Bronchial epithelial cell (primary cell): ENCODE measurements around the gene PRUNE1. TPM values are rescaled to one million over a fixed set of nuclear protein-coding genes. Genes with fewer than 3 reads are reported as not detected.

Experiments
- DNase-seq: peaks from one replicate; pipeline ENCODE4 v3.0.0-alpha.2; 2010; ENCODE audit warnings: low read depth
- FAIRE-seq: peaks from 2 replicates; lab custom pipeline; 2011; peaks lifted over from hg19 to GRCh38; lab: Jason Lieb, UNC
- H3K27me3 ChIP-seq: 2 replicates; pipeline ENCODE4 v1.5.1; 2011; ENCODE audit warnings: low read length; ENCODE audit not compliant: control insufficient read depth, insufficient read depth
- H3K36me3 ChIP-seq: 2 replicates; pipeline ENCODE4 v1.5.1; 2011; ENCODE audit warnings: low read length; ENCODE audit not compliant: control insufficient read depth, insufficient read depth
- H3K4me3 ChIP-seq: 2 replicates; pipeline ENCODE4 v1.5.1; 2011; ENCODE audit warnings: mild to moderate bottlenecking, low read depth, low read length, control low read depth
- CTCF ChIP-seq: IDR thresholded peaks from 2 replicates; pipeline ENCODE4 v1.5.1; 2011; ENCODE audit warnings: mild to moderate bottlenecking, moderate library complexity, low read length, control low read depth, inconsistent platforms; ENCODE audit not compliant: insufficient read depth, severe bottlenecking
- total RNA-seq: library from RNA; depleted of rRNA; stranded (reverse); fragments of >200 nt; gene quantifications from 2 replicates; pipeline ENCODE4 v1.2.1, GENCODE V29; 2014

Gene PRUNE1
- total RNA-seq, 1 donor from 2014 or later = 6.6 TPM

- no peak for TF ChIP-seq CTCF
- DNase-seq (no peak), FAIRE-seq (no peak)
- Histone ChIP-seq H3K36me3 (no peaks in the 10 kb centered on the region), H3K4me3 (no peak overlapping the region), H3K27me3 (no peaks in the 10 kb centered on the region)
Observed at GRCh38 chr1:150985179-150985825, 22.9 kb upstream of the PRUNE1 start.

- no peak overlapping the region for H3K4me3 ChIP-seq
- H3K36me3 ChIP-seq = no peaks in the 10 kb centered on the region
- TF ChIP-seq CTCF = no peak
- DNase-seq = no peak
- no peaks in the 10 kb centered on the region for H3K27me3 ChIP-seq
- FAIRE-seq = no peak
Observed at GRCh38 chr1:150987924-150988323, 20.3 kb upstream of the PRUNE1 start.

GRCh38 chr1:150992626-150993025 lies 15.6 kb upstream of the PRUNE1 start:
- H3K4me3 ChIP-seq = no peak overlapping the region
- TF ChIP-seq CTCF = no peak
- no peaks in the 10 kb centered on the region for H3K27me3 ChIP-seq
- H3K36me3 ChIP-seq = no peaks in the 10 kb centered on the region
- FAIRE-seq (no peak), DNase-seq (no peak)

GRCh38 chr1:150994248-150994647 lies 14.0 kb upstream of the PRUNE1 start:
- peaks cover 3% of the 10 kb centered on the region for H3K36me3 ChIP-seq
- TF ChIP-seq CTCF = no peak
- no peak overlapping the region for H3K4me3 ChIP-seq
- no peak for DNase-seq
- H3K27me3 ChIP-seq = no peaks in the 10 kb centered on the region
- no peak for FAIRE-seq

GRCh38 chr1:150995460-150995859 lies 12.8 kb upstream of the PRUNE1 start:
- FAIRE-seq (no peak), DNase-seq (no peak)
- no peak overlapping the region for H3K4me3 ChIP-seq
- H3K36me3 ChIP-seq = peaks cover 4% of the 10 kb centered on the region
- H3K27me3 ChIP-seq = no peaks in the 10 kb centered on the region
- no peak for TF ChIP-seq CTCF

- no peak overlapping the region for H3K4me3 ChIP-seq
- DNase-seq (no peak), FAIRE-seq (no peak)
- H3K36me3 ChIP-seq = peaks cover 4% of the 10 kb centered on the region
- TF ChIP-seq CTCF = peak; percentile 69
- no peaks in the 10 kb centered on the region for H3K27me3 ChIP-seq
Observed at GRCh38 chr1:150995896-150996295, 12.4 kb upstream of the PRUNE1 start.
